H1 (cell line): ENCODE measurements around the gene GNAI2. TPM values are rescaled to one million over a fixed set of nuclear protein-coding genes. Genes with fewer than 3 reads are reported as not detected.

Experiments
- CTCF ChIA-PET: fragments of 300-600 bp; sonication (Branson Sonifier 250); formaldehyde crosslinking; loops from one replicate; lab custom pipeline; 2021; ENCODE audit not compliant: partially characterized antibody; lab: Charles Lee
- POLR2A ChIA-PET: fragments of 300-600 bp; sonication (Branson Sonifier 250); formaldehyde crosslinking; loops from one replicate; lab custom pipeline; 2021; ENCODE audit warnings: inconsistent platforms; ENCODE audit not compliant: partially characterized antibody; lab: Charles Lee
- DNase-seq, 2 experiments: peaks; one replicate each; pipeline versions ENCODE4 v3.0.0 to v3.0.0-alpha.2; 2010 to 2022; ENCODE audit warnings: low spot score in 2 of 2, low read depth in 1 of 2, mixed read lengths in 1 of 2
- FAIRE-seq: peaks from 2 replicates; lab custom pipeline; 2011; peaks lifted over from hg19 to GRCh38; lab: Jason Lieb, UNC
- H2AFZ ChIP-seq: 2 replicates; pipeline ENCODE4 v1.8.1; 2012; ENCODE audit warnings: low read length, inconsistent platforms
- H2AK5ac ChIP-seq: 2 replicates; pipeline ENCODE4 v1.6.1; 2013; ENCODE audit warnings: low read depth, low read length
- H2BK120ac ChIP-seq: replicated peaks from 2 replicates; pipeline ENCODE3; 2013; ENCODE audit warnings: low read depth, low read length, inconsistent platforms
- H2BK12ac ChIP-seq: 2 replicates; pipeline ENCODE4 v1.6.1; 2013; ENCODE audit warnings: low read depth, low read length
- H2BK15ac ChIP-seq: 2 replicates; pipeline ENCODE4 v1.6.1; 2013; ENCODE audit warnings: low read length
- H2BK20ac ChIP-seq: 2 replicates; pipeline ENCODE4 v1.6.1; 2013; ENCODE audit warnings: low read length
- H2BK5ac ChIP-seq: 2 replicates; pipeline ENCODE4 v1.6.1; 2013; ENCODE audit warnings: low read depth, low read length
- H3K14ac ChIP-seq: 2 replicates; pipeline ENCODE4 v1.6.1; 2013; ENCODE audit warnings: inconsistent platforms; ENCODE audit not compliant: insufficient read length
- H3K18ac ChIP-seq: 2 replicates; pipeline ENCODE4 v1.6.1; 2013; ENCODE audit warnings: low read length; ENCODE audit errors: extremely low read depth
- H3K23ac ChIP-seq: 2 replicates; pipeline ENCODE4 v1.6.1; 2013; ENCODE audit warnings: inconsistent platforms; ENCODE audit not compliant: insufficient read length
- H3K23me2 ChIP-seq: 2 replicates; pipeline ENCODE4 v1.6.1; 2013; ENCODE audit warnings: low read depth, low read length
- H3K27ac ChIP-seq: 2 replicates; pipeline ENCODE4 v1.6.1; 2011; ENCODE audit warnings: low read depth, low read length, inconsistent platforms
- H3K27me3 ChIP-seq, 4 experiments: replicated peaks in 1 of 4; 1 replicate in 1 of 4; 2 replicates in 3 of 4; pipeline versions ENCODE4 v1.6.1 to v1.8.1; 2011 to 2013; ENCODE audit warnings: low read length in 3 of 4, mild to moderate bottlenecking in 3 of 4, inconsistent platforms in 2 of 4, mixed read lengths in 2 of 4, moderate library complexity in 1 of 4; ENCODE audit not compliant: control insufficient read depth in 3 of 4, insufficient read depth in 3 of 4; ENCODE audit errors: extremely low read depth in 1 of 4
- H3K36me3 ChIP-seq, 4 experiments: 2 replicates each; pipeline versions ENCODE4 v1.6.1 to v1.8.1; 2011 to 2013; ENCODE audit warnings: mild to moderate bottlenecking in 4 of 4, low read length in 3 of 4, moderate library complexity in 2 of 4, control low read depth in 1 of 4, inconsistent platforms in 1 of 4; ENCODE audit not compliant: insufficient read depth in 4 of 4, control insufficient read depth in 2 of 4
- H3K4ac ChIP-seq: replicated peaks from 2 replicates; pipeline ENCODE3; 2013; ENCODE audit warnings: low read length, low read depth, mixed read lengths, inconsistent platforms; ENCODE audit not compliant: insufficient read length
- H3K4me1 ChIP-seq, 4 experiments: replicated peaks in 1 of 4; 1 replicate in 1 of 4; 2 replicates in 3 of 4; pipeline versions ENCODE4 v1.6.1 to v1.8.1; 2011 to 2013; ENCODE audit warnings: low read length in 3 of 4, inconsistent platforms in 2 of 4, mixed read lengths in 1 of 4; ENCODE audit not compliant: insufficient read depth in 4 of 4, control insufficient read depth in 3 of 4
- H3K4me2 ChIP-seq, 2 experiments: 2 replicates each; pipeline versions ENCODE4 v1.6.1 to v1.8.1; 2011 to 2013; ENCODE audit warnings: low read depth in 2 of 2, low read length in 2 of 2, control low read depth in 1 of 2, inconsistent platforms in 1 of 2, mild to moderate bottlenecking in 1 of 2; ENCODE audit not compliant: insufficient read depth in 1 of 2
- H3K4me3 ChIP-seq, 4 experiments: fragments of 200-600, 300-600 bp in 1 of 4; sonication (generic), shearing (Covaris generic), sonication (Bioruptor Twin) in 1 of 4; 2 replicates each; pipeline versions ENCODE4 v1.5.1 to v1.8.1; 2011 to 2016; ENCODE audit warnings: low read length in 4 of 4, low read depth in 3 of 4, control low read depth in 2 of 4, inconsistent platforms in 2 of 4, mild to moderate bottlenecking in 2 of 4, mixed read lengths in 1 of 4, moderate library complexity in 1 of 4; ENCODE audit not compliant: insufficient read depth in 2 of 4; ENCODE audit errors: extremely low read depth in 1 of 4
- H3K56ac ChIP-seq: replicated peaks from 2 replicates; pipeline ENCODE3; 2013; ENCODE audit warnings: low read depth, mild to moderate bottlenecking, mixed read lengths, low read length, inconsistent platforms; ENCODE audit not compliant: insufficient read length
- H3K79me1 ChIP-seq: 2 replicates; pipeline ENCODE4 v1.6.1; 2013; ENCODE audit warnings: low read depth, low read length, control low read depth
- H3K79me2 ChIP-seq, 2 experiments: 2 replicates each; pipeline versions ENCODE4 v1.6.1 to v1.8.1; 2012 to 2013; ENCODE audit warnings: low read length in 2 of 2, mild to moderate bottlenecking in 2 of 2, inconsistent platforms in 1 of 2; ENCODE audit not compliant: insufficient read depth in 2 of 2, control insufficient read depth in 1 of 2
- H3K9ac ChIP-seq, 4 experiments: replicated peaks in 1 of 4; 1 replicate in 1 of 4; 2 replicates in 3 of 4; pipeline versions ENCODE4 v1.6.1 to v1.8.1; 2011 to 2013; ENCODE audit warnings: low read depth in 3 of 4, low read length in 3 of 4, control low read depth in 2 of 4, mild to moderate bottlenecking in 2 of 4, moderate library complexity in 2 of 4, inconsistent platforms in 1 of 4; ENCODE audit errors: extremely low read depth in 1 of 4
- H3K9me3 ChIP-seq, 2 experiments: 2 replicates each; pipeline versions ENCODE4 v1.6.1 to v1.8.1; 2012 to 2013; ENCODE audit warnings: mild to moderate bottlenecking in 2 of 2, moderate library complexity in 2 of 2, control low read depth in 1 of 2, inconsistent platforms in 1 of 2, low read depth in 1 of 2, low read length in 1 of 2, mixed read lengths in 1 of 2; ENCODE audit not compliant: insufficient read depth in 2 of 2
- H4K20me1 ChIP-seq, 2 experiments: replicated peaks in 1 of 2; 2 replicates each; pipeline versions ENCODE3 to v1.8.1; 2011 to 2013; ENCODE audit warnings: inconsistent platforms in 2 of 2, low read length in 2 of 2, mild to moderate bottlenecking in 1 of 2; ENCODE audit not compliant: insufficient read depth in 2 of 2, control insufficient read depth in 1 of 2
- H4K5ac ChIP-seq: 2 replicates; pipeline ENCODE4 v1.6.1; 2013; ENCODE audit warnings: low read length, low read depth, mixed read lengths, inconsistent platforms; ENCODE audit not compliant: insufficient read length
- H4K8ac ChIP-seq: 2 replicates; pipeline ENCODE4 v1.8.0; 2013; ENCODE audit warnings: mild to moderate bottlenecking, moderate library complexity, low read length, inconsistent platforms; ENCODE audit not compliant: insufficient read depth; ENCODE audit errors: extremely low read depth
- H4K91ac ChIP-seq: replicated peaks from 2 replicates; pipeline ENCODE3; 2013; ENCODE audit warnings: low read length, mixed read lengths, inconsistent platforms; ENCODE audit not compliant: insufficient read length
- POU5F1 ChIP-seq: IDR thresholded peaks from 2 replicates; pipeline ENCODE4 v1.6.1; 2011; ENCODE audit warnings: low read depth, mild to moderate bottlenecking, low read length, moderate library complexity
- WGBS, 2 experiments: shearing (Covaris generic) in 1 of 2; methylation state at CpG; one replicate each; pipeline versions ENCODE4 v1.1.6 to v1.1.7; 2013 to 2015; ENCODE audit warnings: low lambda C conversion rate in 2 of 2, mixed read lengths in 2 of 2, inconsistent platforms in 1 of 2, low coverage in 1 of 2, missing lambda C conversion rate in 1 of 2; ENCODE audit not compliant: insufficient replicate concordance in 2 of 2, insufficient coverage in 1 of 2, insufficient read length in 1 of 2; ENCODE audit errors: extremely low coverage in 1 of 2, missing lambda C conversion rate in 1 of 2; 5-methylcytosine and 5-hydroxymethylcytosine counted together
- polyA plus RNA-seq, 7 experiments: library from polyadenylated mRNA; depleted of rRNA in 3 of 7; stranded (reverse) in 5 of 7; unstranded in 2 of 7; fragments of >200 nt in 5 of 7; fragments of 200-250 nt in 2 of 7; gene quantifications; 1 replicate in 5 of 7; 2 replicates in 1 of 7; 4 replicates in 1 of 7; pipeline versions ENCODE4 v1.2.1 to v1.2.3, GENCODE V29; 2011 to 2013; ENCODE audit warnings: missing spikeins in 2 of 7, mixed read lengths in 2 of 7
- total RNA-seq: library from RNA; stranded (reverse); fragmentation: NEBNext Ultra II Directional; extraction: Animal tissue kit (Norgen Biotek cat#: 25700); gene quantifications from 2 replicates; pipeline ENCODE4 v1.2.1, GENCODE V29; 2021

Gene GNAI2
- total and polyA plus RNA-seq, 2 of the 8 experiments (the other 6 are each of a cell fraction or from before 2014, with no cell fraction given) = 168 to 539 TPM

DNA sequence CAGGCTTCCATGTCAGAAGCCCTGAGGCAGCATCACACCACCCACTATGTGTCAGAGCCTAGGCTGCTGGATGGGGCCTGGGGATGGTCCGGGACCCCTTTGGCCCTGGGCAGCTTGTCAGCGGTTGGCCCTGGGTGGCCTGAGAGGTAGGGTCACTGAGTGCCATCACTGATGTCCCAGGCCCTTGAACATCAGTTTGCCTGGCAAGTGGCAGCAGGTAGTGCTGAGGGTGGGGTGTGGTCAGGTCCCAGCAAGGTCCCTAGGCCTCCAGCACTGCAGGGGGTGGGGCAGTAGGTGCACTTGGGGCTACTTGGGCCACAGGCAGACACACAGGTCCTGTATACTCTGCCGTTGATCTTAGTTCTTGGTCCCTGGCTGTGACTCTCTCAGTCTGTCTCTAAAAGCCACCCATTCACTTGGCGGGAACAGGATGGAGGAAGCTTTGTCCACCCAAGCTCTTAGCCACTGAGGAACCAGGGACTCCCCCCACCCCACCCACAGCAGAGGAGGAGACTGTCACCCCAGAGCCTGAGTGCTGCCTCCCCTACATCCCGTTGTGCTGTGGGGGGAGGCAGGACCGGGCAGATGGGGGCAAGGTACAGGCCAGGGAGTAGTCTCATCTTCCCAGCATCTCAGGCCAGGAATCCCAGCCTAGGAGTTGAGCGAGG lies 5.8 kb downstream of the GNAI2 start:
- Histone ChIP-seq H3K18ac (peak overlapping the region; percentile 100), H3K9me3 (no peaks in the 10 kb centered on the region), H3K27ac (peak overlapping the region; percentile 80), H3K14ac (no peak overlapping the region), H3K56ac (no peak overlapping the region), H4K91ac (peak overlapping the region; percentile 85), H2BK15ac (peak overlapping the region; percentile 99), H2BK12ac (peak overlapping the region; percentile 95), H3K23me2 (peaks cover 15% of the 10 kb centered on the region; the same call in 1 of the 2 replicates), H3K4ac (peak overlapping the region; percentile 70), H3K79me1 (peaks cover 25% of the 10 kb centered on the region), H4K5ac (peak overlapping the region; percentile 93), H2AK5ac (peak overlapping the region; percentile 93), H4K8ac (peak overlapping the region; percentile 60; the same call in 1 of the 2 replicates), H3K9ac (peak overlapping the region in 2 of 4 experiments; percentile 15 to 47; a peak in 4 of 7 replicates), H4K20me1 (peaks cover 19 to 37% of the 10 kb centered on the region in 2 experiments), H3K4me2 (peak overlapping the region; percentile 87 to 96), H3K23ac (no peak overlapping the region), H2AFZ (no peak overlapping the region), H2BK5ac (peak overlapping the region; percentile 98), H3K4me1 (peaks cover 9 to 82% (median 75%) of the 10 kb centered on the region in 4 experiments), H2BK120ac (peak overlapping the region; percentile 75), H3K27me3 (no peaks in the 10 kb centered on the region), H2BK20ac (peak overlapping the region; percentile 99), H3K36me3 (peaks cover 0 to 3% (median 0%) of the 10 kb centered on the region in 4 experiments; a peak in 1 of 8 replicates), H3K79me2 (peaks cover 33 to 92% of the 10 kb centered on the region in 2 experiments), H3K4me3 (peak overlapping the region in 3 of 4 experiments; percentile 5 to 53 (median 32); a peak in 4 of 8 replicates)
- DNase-seq (no peak), FAIRE-seq (no peak)
- WGBS, 2 experiments = 78% methylated on average over 7 of the region's 7 CpGs; no CpG with 5 or more reads in 1 of the 2 experiments
- TF ChIP-seq POU5F1 = no peak
- ChIA-PET CTCF (interaction anchor here (0.8 to 53.5 kb wide), 7 partner anchors 17 to 146 kb away, joined by 3 to 2149 read pairs (median 3); partner anchors contain the start of genes GNAI2, GNAT1, LSMEM2 and SEMA3B), POLR2A (interaction anchor here (0.6 to 3.4 kb wide), 16 partner anchors 9 to 104 kb away, joined by 3 to 41 read pairs (median 4); partner anchors contain the start of gene GNAT1)
